ENCODE data around the gene AVPR2. TPM values are rescaled to one million over a fixed set of nuclear protein-coding genes. Genes with fewer than 3 reads are reported as not detected.

Gene AVPR2
- polyA plus RNA-seq, 1 donor from 2014 or later: not detected

- H3K9me3 ChIP-seq (ENCODE audit: low read length): no peaks in the 10 kb centered on the region
- TF ChIP-seq RAD21 (conservative IDR thresholded peaks at IDR 0.05): no peak
- no peak for TF ChIP-seq EZH2 (IDR thresholded peaks at IDR 0.05; ENCODE audit: borderline replicate concordance, insufficient read depth, low read length, poor library complexity, severe bottlenecking)
- TF ChIP-seq POLR2AphosphoS5 (IDR thresholded peaks at IDR 0.05): peak; percentile 33
- TF ChIP-seq TAF1 (IDR thresholded peaks at IDR 0.05; ENCODE audit: low read depth): no peak
- TF ChIP-seq CTCF (IDR thresholded peaks at IDR 0.05; ENCODE audit: poor library complexity, severe bottlenecking): no peak
- TF ChIP-seq SMC3 (conservative IDR thresholded peaks at IDR 0.05; ENCODE audit: poor library complexity): peak; percentile 31
- peak; percentile 73 for TF ChIP-seq MXI1 (conservative IDR thresholded peaks at IDR 0.05; ENCODE audit: poor library complexity, severe bottlenecking)
- TF ChIP-seq REST (IDR thresholded peaks at IDR 0.05; ENCODE audit: borderline replicate concordance): no peak
- TF ChIP-seq EP300 (conservative IDR thresholded peaks at IDR 0.05; ENCODE audit: poor library complexity, severe bottlenecking): no peak
- H3K27ac ChIP-seq (ENCODE audit: low read length): peak within 1 kb of the TSS; percentile 37
Measured at GRCh38 chrX:153934762-153935325, 30.4 kb downstream of the AVPR2 start, which contains the start of gene NAA10. Gene NAA10 (minus strand): TSS chrX:153935037. CDS start chrX:153934904, 133 bp downstream.

DNA sequence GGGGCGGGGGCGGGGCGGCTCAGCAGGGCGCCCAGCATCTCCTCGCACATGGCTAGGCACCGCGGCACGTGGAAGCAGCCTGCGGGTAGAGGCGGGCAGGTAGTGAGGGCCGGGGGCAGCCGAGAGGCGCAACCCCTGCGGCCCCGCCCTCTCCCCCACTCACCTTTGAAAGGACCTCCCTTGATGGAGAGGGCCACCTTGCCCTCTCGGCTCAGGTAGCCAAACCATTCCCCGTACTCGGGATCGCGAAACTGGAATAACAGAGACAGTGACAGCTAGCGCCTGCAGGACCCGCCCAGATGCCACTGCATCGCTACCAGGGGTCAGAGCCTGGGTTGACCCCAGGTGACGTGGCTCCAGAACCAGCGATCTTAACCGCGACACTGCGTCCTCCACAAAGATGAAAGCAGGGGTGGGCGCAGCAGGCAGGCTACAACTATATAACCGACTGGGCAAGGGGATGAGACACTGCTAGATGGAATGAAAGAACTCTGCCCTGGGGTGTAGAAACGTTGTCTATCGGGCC is 30.9 kb downstream of the AVPR2 start:
- Histone ChIP-seq H3K9ac (ENCODE audit: low read length) (peak overlapping the region; percentile 54), H3K4me3 (ENCODE audit: low read length) (peak overlapping the region; percentile 62), H4K20me1 (ENCODE audit: insufficient read depth) (no peaks in the 10 kb centered on the region), H2AFZ (ENCODE audit: low read depth, low read length) (no peak overlapping the region), H3K9me2 (ENCODE audit: insufficient read depth, low read length) (no peaks in the 10 kb centered on the region), H3K4me2 (ENCODE audit: low read length) (no peak overlapping the region), H3K27ac (ENCODE audit: low read length) (peak overlapping the region; percentile 34), H3K9me3 (ENCODE audit: low read length) (no peaks in the 10 kb centered on the region), H3K79me2 (replicated peaks; ENCODE audit: insufficient read depth, low read length) (no peaks in the 10 kb centered on the region), H3K36me3 (ENCODE audit: insufficient read depth, low read length) (no peaks in the 10 kb centered on the region), H3K27me3 (ENCODE audit: insufficient read depth, low read depth, low read length) (no peaks in the 10 kb centered on the region), H3F3A (ENCODE audit: insufficient read depth, low read length, poor library complexity, severe bottlenecking) (no peaks in the 10 kb centered on the region)
- no peak for TF ChIP-seq TAF1 (IDR thresholded peaks at IDR 0.05; ENCODE audit: low read depth)
- no peak for TF ChIP-seq POLR2AphosphoS5 (IDR thresholded peaks at IDR 0.05)
- TF ChIP-seq SMC3 (conservative IDR thresholded peaks at IDR 0.05; ENCODE audit: poor library complexity): no peak
- TF ChIP-seq EZH2 (IDR thresholded peaks at IDR 0.05; ENCODE audit: borderline replicate concordance, insufficient read depth, low read length, poor library complexity, severe bottlenecking): no peak
- TF ChIP-seq REST (IDR thresholded peaks at IDR 0.05; ENCODE audit: borderline replicate concordance): no peak
- TF ChIP-seq EP300 (conservative IDR thresholded peaks at IDR 0.05; ENCODE audit: poor library complexity, severe bottlenecking): no peak
- no peak for TF ChIP-seq RAD21 (conservative IDR thresholded peaks at IDR 0.05)
- no peak for TF ChIP-seq CTCF (IDR thresholded peaks at IDR 0.05; ENCODE audit: poor library complexity, severe bottlenecking)
- no peak for TF ChIP-seq MXI1 (conservative IDR thresholded peaks at IDR 0.05; ENCODE audit: poor library complexity, severe bottlenecking)

More at GRCh38 chrX:153934762-153935325, 30.4 kb downstream of the AVPR2 start, which contains the start of gene NAA10:
- Histone ChIP-seq H3K36me3 (ENCODE audit: insufficient read depth, low read length) (no peaks in the 10 kb centered on the region), H3K4me3 (ENCODE audit: low read length) (peak within 1 kb of the TSS; percentile 73), H3F3A (ENCODE audit: insufficient read depth, low read length, poor library complexity, severe bottlenecking) (no peaks in the 10 kb centered on the region), H2AFZ (ENCODE audit: low read depth, low read length) (no peak within 1 kb of the TSS), H4K20me1 (ENCODE audit: insufficient read depth) (no peaks in the 10 kb centered on the region), H3K27me3 (ENCODE audit: insufficient read depth, low read depth, low read length) (no peaks in the 10 kb centered on the region), H3K9me2 (ENCODE audit: insufficient read depth, low read length) (no peaks in the 10 kb centered on the region), H3K9ac (ENCODE audit: low read length) (peak within 1 kb of the TSS; percentile 70), H3K4me2 (ENCODE audit: low read length) (peak within 1 kb of the TSS; percentile 48), H3K79me2 (replicated peaks; ENCODE audit: insufficient read depth, low read length) (no peaks in the 10 kb centered on the region)

All from neural cell (in vitro differentiated cells).